ENCODE results near the gene SMAD3. TPM values are rescaled to one million over a fixed set of nuclear protein-coding genes. Genes with fewer than 3 reads are reported as not detected.

The SMAD3 gene
- total RNA-seq, 3 donors from 2014 or later, result 22.5 to 44.6 (median 33.4) TPM

GRCh38 chr15:67103869-67104268 is 38.5 kb downstream of the SMAD3 start:
- intact Hi-C loops (cut with DNase I; ENCODE audit: low total_unique reads), result no loop called here
- H3K27ac ChIP-seq, result peak overlapping the region; percentile 17 to 93
- H3K4me1 ChIP-seq, result peaks cover 12 to 30% of the 10 kb centered on the region in 2 donors
- no peak overlapping the region for H3K4me3 ChIP-seq
- no peaks in the 10 kb centered on the region for H3K36me3 ChIP-seq
- no peaks in the 10 kb centered on the region for H3K27me3 ChIP-seq
- TF ChIP-seq POLR2AphosphoS5 (IDR thresholded peaks at IDR 0.05) (no peak), POLR2A (IDR thresholded peaks at IDR 0.05) (no peak), CTCF (IDR thresholded peaks at IDR 0.05) (no peak)
- no peak for DNase-seq (ENCODE audit: low spot score in 2 of 2)
- no peaks in the 10 kb centered on the region for H3K9me3 ChIP-seq

GRCh38 chr15:67104510-67104909 is 39.1 kb downstream of the SMAD3 start:
- no peaks in the 10 kb centered on the region for H3K36me3 ChIP-seq
- no peaks in the 10 kb centered on the region for H3K27me3 ChIP-seq
- H3K4me1 ChIP-seq, result peaks cover 12 to 28% of the 10 kb centered on the region in 2 donors
- H3K27ac ChIP-seq, result peak overlapping the region; percentile 87 to 93
- no peak for TF ChIP-seq POLR2AphosphoS5 (IDR thresholded peaks at IDR 0.05)
- TF ChIP-seq POLR2A (IDR thresholded peaks at IDR 0.05), result no peak
- no peak for TF ChIP-seq CTCF (IDR thresholded peaks at IDR 0.05)
- DNase-seq (ENCODE audit: low spot score in 2 of 2), result no peak
- no peaks in the 10 kb centered on the region for H3K9me3 ChIP-seq
- intact Hi-C loops (cut with DNase I; ENCODE audit: low total_unique reads), result no loop called here
- no peak overlapping the region for H3K4me3 ChIP-seq

- Histone ChIP-seq H3K9me3 (no peaks in the 10 kb centered on the region), H3K27ac (peak overlapping the region; percentile 87 to 93), H3K4me1 (peaks cover 12 to 28% of the 10 kb centered on the region in 2 donors), H3K36me3 (no peaks in the 10 kb centered on the region), H3K27me3 (no peaks in the 10 kb centered on the region), H3K4me3 (no peak overlapping the region)
- peak in 1 of 2 donors; percentile 67 for DNase-seq (ENCODE audit: low spot score in 2 of 2)
- intact Hi-C loops (cut with DNase I; ENCODE audit: low total_unique reads), result loop anchor here (1.0 to 5.0 kb wide), 2 partner anchors 18 to 348 kb away; no protein-coding TSS in a partner anchor
- TF ChIP-seq CTCF (IDR thresholded peaks at IDR 0.05), result peak; percentile 24 to 41 (median 37)
- TF ChIP-seq POLR2AphosphoS5 (IDR thresholded peaks at IDR 0.05), result peak; percentile 36 to 70 (median 49)
- no peak for TF ChIP-seq POLR2A (IDR thresholded peaks at IDR 0.05)
These were observed 39.9 kb downstream of the SMAD3 start for GRCh38 chr15:67105065-67105951.

- no peak overlapping the region for H3K4me3 ChIP-seq
- no peaks in the 10 kb centered on the region for H3K9me3 ChIP-seq
- peaks cover 12 to 28% of the 10 kb centered on the region in 2 donors for H3K4me1 ChIP-seq
- no peaks in the 10 kb centered on the region for H3K36me3 ChIP-seq
- intact Hi-C loops (cut with DNase I; ENCODE audit: low total_unique reads), result loop anchor here (1.0 to 5.0 kb wide), 2 partner anchors 19 to 349 kb away; no protein-coding TSS in a partner anchor
- no peak for DNase-seq (ENCODE audit: low spot score in 2 of 2)
- TF ChIP-seq CTCF (IDR thresholded peaks at IDR 0.05) (no peak), POLR2AphosphoS5 (IDR thresholded peaks at IDR 0.05) (no peak), POLR2A (IDR thresholded peaks at IDR 0.05) (no peak)
- H3K27me3 ChIP-seq, result no peaks in the 10 kb centered on the region
- H3K27ac ChIP-seq, result peak overlapping the region; percentile 87 to 93
These were observed 40.8 kb downstream of the SMAD3 start for GRCh38 chr15:67105991-67106763.
